HG02970 (cell line): ENCODE data around the gene TCERG1L.

ENCODE experiments used
- ATAC-seq: cut with Tn5 transposase; IDR thresholded peaks from one replicate; pipeline ENCODE4 v1.9.1; 2021; ENCODE audit warnings: mild to moderate bottlenecking, moderate library complexity, moderate number of reproducible peaks; ENCODE audit not compliant: unreplicated experiment, low FRiP score

The TCERG1L gene

GRCh38 chr10:131213741-131214505 is 97.6 kb downstream of the TCERG1L start:
- no peak for ATAC-seq

- ATAC-seq: no peak
Measured at GRCh38 chr10:131212763-131213325, 98.7 kb downstream of the TCERG1L start.

- ATAC-seq: no peak
Measured at GRCh38 chr10:131211965-131212619, 99.4 kb downstream of the TCERG1L start.

GRCh38 chr10:131211559-131211958 is 100.0 kb downstream of the TCERG1L start:
- no peak for ATAC-seq

- ATAC-seq: no peak
Measured at GRCh38 chr10:131211146-131211545, 100.4 kb downstream of the TCERG1L start.

- no peak for ATAC-seq
Measured at GRCh38 chr10:131210181-131210580, 101.3 kb downstream of the TCERG1L start.

- ATAC-seq: no peak
Measured at GRCh38 chr10:131207584-131208532, 103.7 kb downstream of the TCERG1L start.

GRCh38 chr10:131207176-131207575 is 104.3 kb downstream of the TCERG1L start:
- ATAC-seq: no peak

- ATAC-seq: no peak
Measured at GRCh38 chr10:131206111-131206995, 105.2 kb downstream of the TCERG1L start.

- ATAC-seq: no peak
Measured at GRCh38 chr10:131205556-131205955, 106.0 kb downstream of the TCERG1L start.

- no peak for ATAC-seq
Measured at GRCh38 chr10:131204406-131205152, 106.9 kb downstream of the TCERG1L start.

- ATAC-seq: no peak
Measured at GRCh38 chr10:131203456-131204357, 107.8 kb downstream of the TCERG1L start.

GRCh38 chr10:131202990-131203389 is 108.5 kb downstream of the TCERG1L start:
- ATAC-seq: no peak

GRCh38 chr10:131201741-131202515 is 109.6 kb downstream of the TCERG1L start:
- no peak for ATAC-seq

- ATAC-seq: no peak
Measured at GRCh38 chr10:131200856-131201470, 110.6 kb downstream of the TCERG1L start.

GRCh38 chr10:131199646-131200045 is 111.9 kb downstream of the TCERG1L start:
- ATAC-seq: no peak

GRCh38 chr10:131198843-131199242 is 112.7 kb downstream of the TCERG1L start:
- ATAC-seq: no peak
